ENCODE results near the gene MAEL.
"Not testable (repeated sequence)": the region's sequence is repeated elsewhere in the genome, so short reads cannot be mapped to it uniquely, and the experiment has no call there.

MAEL gene

DNA sequence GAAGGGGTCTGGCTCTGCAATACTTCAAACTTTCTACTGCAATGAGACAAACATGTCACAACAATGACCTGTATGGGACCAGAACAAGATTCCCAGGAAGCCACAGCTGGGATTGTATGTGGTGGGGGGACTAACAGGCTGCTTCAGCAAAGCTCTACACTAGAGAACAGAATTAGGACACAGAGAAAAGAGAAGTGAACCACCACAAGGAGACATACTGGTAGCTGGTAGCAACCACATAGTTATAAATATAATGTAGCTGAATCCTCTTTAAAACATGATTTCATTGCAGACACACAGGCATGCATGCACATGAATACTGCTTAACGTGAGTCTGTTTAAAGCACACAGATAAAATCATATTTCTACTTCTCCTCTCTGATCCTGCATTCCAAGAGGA is 10.3 kb upstream of the MAEL start:
- no peak for DNase-seq

DNA sequence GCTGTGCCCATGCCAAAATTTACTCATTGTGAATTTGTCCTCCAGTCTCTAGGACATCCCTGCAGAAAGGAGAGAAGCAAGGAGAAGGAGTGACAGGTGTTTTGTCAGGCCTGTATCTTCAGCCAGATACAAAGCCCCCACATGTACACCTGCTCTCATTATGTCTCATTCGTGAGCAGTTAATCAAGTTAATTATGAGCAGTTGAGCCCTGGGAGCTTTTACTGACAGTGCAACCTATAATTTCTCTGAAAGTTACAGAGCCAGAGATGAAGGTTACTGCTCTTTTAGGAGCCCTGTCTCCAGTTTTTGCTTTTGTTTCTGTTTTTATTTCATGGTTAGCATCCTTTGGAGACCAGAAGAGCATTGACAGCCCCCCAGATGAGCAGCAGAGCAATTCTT is 8.7 kb upstream of the MAEL start:
- no peak for DNase-seq

DNA sequence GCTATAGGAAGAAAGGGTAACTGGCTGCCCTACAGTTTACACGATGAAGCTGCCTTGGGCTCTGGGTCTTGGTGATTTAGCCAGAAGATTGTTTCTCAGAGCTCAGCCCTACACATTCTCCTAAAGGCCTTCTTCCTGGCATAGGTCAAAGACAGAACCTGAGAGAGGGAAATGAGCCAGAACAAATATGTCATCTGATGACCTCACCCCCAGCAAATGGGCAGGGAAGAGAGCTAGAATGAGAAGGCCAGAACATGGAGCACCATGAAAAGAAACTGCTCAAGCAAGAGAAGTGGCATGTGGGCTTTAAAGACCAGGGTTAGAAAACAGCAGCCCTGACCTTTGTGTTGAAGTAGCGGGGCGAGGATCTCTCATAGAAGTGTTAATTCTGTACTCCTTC is 8.3 kb upstream of the MAEL start:
- DNase-seq: no peak

DNA sequence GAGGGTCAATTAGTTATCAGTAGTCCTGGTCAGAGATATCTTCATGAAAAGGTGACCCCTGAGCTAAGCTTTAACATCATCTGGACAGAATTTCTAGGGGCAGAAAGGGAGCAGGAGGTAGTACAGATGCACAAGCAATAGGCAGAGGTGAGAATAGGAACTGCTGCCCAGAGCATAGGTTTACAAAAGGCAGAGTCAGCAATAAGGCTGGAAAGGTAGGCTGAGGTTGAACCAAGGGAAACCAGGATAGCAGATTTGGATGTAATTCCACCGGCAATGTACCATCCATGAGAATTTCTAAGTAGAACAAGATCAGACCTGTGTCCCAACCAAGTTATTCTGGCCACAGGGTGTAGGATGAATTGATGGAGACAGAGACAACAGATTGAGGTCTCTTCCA is 7.5 kb upstream of the MAEL start:
- no peak for DNase-seq

DNA sequence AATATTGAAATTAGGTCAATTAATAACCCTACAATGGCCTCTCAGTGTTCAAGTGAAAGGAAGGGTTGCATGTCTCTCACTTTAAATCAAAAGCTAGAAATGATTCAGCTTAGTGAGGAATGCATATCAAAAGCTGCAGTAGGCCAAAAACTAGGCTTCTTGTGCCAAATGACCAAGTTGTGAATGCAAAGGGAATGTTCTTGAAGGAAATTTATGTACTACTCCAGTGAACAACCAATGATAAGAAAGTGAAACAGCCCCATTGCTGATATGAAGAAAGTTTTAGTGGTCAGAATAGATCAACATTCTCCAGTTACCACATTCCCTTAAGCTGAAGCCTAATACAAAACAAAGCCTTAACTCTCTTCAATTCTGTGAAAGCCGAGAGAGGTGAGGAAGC is 10.0 kb downstream of the MAEL start:
- no peak for DNase-seq

DNA sequence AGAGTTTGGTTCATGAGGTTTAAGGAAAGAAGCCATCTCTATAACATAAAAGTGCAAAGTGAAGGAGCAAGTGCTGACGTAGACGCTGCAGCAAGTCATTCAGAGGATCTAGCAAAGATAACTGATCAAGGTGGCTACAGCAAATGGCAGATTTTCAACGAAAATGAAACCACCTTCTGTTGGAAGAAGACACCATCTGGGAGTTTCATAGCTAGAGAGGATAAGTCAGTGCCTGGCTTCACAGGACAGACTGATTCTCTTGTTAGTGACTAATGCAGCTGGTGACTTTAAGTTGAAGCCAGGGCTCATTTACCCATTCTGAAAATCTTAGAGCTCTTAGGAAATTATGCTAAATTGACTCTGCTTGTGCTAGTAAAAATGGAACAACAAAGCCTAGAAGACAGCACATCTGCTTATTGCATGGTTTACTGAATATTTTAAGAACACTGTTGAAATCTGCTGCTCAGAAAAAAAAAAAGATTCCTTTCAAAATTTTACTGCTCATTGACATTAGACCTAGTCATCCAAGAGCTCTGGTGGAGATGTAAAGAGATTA is 10.5 kb downstream of the MAEL start:
- no peak for DNase-seq

DNA sequence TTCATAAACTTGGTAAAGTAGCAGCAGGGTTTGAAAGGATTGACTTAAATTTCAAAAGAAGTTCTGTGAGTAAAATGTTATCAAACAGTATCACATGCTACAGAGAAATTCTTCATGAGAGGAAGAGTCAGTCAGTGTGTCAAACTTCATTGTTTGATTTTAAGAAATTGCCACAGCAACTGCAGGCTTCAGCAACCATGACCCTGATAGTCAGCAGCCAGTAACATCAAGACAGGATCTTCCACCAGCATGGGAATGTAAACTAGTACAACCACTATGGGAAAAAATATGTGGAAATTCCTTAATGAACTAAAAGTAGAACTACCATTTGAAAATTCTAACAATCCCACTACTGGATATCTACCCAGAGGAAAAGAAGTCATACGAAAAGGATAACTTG is 11.5 kb downstream of the MAEL start:
- no peak for DNase-seq

DNA sequence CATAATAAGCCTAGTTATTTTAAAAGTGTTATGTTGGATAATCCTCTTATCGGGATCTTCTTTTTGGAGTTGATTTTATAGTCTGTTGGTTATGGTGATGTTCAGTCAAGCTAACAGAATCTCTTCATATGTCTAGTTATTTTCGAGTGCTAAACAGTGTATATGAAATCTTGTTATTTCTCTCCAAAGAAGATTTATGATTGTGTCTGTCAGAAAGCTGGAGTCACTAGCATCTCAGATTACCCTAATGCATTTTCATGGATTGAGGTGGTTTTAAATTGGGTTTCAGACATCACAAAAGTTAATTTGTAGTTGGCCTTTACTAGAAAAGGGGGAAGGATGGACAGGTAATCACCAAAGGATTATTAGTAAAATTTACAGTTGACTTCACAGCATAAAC is 13.3 kb downstream of the MAEL start:
- DNase-seq: no peak

DNA sequence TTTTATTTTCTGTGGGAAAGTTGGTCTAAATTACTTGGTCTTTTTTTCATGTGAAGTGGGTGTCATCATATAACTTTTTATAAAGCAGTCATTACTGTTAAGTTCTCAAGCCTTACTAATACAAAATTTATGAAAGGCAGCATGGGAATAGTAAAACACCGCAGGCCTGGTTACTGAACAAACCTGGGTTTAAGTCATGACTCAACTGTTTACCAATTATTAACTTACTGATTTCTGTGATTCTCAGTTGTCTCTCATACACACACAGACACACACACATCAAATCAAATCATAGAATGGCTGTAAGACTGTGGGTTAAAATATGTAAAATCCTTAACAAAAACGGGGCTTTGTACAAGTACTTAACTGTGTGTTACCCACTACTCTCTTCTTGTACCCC is 14.6 kb downstream of the MAEL start:
- DNase-seq: no peak

DNA sequence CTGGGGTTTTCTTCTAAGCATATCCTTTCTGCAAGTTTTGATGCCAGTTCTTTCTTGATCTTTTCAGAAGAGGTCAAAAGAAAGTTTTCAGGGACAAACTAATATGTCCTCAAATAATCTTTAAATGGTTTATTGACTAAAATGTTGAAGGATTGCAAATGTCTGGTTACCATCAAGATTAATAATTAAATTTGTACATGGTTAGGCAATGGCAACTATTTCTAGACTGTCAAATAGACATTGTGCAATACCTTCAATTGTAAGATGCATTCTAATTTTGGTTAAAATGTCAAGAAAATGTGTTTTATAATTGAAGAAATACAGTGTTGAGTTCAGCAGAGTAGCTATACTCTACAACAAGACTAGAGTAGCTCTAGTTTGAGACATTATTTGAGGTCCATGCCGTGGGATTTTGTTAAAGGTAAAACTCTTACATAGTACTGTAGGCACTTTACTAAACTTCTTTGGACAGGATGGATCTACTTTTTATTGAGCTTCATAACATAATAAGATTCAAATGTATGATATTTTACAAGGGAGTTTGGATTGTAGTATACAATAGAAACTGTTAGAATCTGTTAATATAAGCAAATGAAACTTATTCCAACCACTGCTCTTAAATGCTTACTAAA is 22.6 kb downstream of the MAEL start:
- no peak for DNase-seq

DNA sequence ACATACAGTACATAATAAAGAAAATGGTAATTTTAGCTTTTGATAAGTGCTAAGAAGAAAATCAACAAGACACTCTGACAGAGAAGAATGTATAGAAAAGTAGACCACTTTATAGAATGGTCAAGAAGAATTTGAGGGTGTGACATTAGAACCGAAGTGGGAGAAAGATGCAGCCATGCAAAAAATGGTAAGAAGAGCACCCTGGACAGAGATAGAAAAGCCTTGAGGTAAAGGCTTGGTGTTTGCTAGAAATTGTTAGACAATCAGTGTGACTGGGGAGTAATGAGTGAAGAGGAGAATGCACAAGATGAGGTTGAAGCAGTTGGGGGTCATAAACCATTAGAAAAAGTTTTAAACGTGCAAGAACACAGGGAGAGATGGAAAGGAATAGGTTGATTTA is 23.5 kb downstream of the MAEL start:
- no peak for DNase-seq

DNA sequence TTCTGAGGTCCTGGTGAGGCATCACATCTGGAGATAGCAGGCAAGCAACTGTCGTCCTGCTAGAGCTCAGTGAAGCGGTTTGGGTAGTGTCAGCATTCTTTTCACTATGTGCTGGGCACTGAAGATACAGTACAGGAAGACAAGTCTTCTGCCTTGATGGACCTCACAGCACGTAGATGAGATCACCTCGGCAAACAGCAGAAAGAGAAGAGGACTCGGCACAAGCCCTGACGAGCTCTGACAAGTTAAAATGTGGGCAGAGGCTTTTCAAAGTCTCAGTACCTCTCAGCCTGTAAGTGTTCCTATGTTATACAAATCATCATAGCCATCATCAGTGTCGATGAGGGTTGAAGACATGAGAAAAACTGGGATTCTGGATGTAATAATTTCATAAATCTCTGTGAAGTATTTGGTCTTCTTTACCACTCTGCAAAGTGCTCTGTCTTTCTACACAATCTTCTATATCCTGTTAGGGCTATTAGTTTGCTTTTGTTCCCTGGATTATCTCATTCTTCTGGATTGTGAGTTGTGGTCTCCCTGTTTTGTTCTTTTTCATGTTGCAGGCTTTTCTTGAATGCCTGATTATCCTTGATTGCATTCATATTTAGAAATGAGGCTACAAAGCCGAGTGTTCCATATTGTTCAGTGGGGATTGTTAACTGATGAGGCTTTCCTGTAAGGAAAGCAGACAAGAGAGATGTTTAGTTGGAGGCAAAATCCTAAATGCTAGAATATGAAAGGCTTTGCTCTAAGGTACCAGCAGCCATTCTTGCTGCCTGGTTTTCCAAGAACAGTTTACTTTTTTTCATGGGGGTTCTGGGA is 24.2 kb downstream of the MAEL start:
- no peak for DNase-seq

DNA sequence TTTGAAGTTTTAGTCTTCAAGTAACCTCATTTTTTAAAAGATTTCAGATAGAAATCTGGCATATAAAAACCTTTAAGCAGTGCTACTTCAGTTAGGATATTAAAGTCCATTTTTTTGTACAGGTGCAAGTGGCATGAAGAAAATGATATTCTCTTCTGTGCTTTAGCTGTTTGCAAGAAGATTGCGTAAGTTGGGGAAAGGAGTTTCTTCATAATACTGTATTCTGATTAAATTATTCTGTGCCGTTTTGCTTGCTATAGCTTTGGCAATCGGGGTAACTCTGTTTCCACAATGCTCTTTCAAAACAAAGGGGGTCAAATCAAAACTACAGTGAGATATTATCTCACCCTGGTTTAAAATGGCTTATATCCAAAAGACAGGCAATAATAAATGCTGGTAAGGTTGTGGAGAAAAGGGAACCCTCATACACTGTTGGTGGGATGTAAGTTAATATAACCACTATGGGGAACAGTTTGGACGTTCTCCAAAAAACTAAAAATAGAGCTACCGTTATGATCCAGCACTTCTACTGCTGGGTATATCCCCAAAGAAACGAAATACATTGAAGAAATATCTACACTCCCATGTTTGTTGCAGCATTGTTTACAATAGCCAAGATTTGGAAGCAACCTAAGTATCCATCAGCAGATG is 27.1 kb downstream of the MAEL start:
- no peak for DNase-seq

DNA sequence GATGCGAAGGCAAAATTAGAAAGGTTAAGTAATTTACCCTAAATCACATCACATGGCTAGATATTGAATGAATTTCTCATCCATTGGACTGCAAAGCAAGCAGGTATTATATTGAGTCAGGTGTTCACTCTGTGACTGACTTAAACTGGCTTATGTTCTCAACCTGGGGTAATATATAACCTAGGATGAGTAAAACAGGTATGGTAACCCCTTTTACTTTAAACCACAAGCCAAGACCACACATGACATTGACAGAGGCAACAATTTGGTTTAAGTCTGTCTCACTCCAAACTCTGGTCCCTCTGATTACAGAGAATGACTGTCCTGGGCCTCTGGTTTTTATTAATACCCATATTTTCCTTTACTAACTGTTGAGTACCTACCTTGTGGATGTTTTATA is 33.3 kb downstream of the MAEL start:
- no peak for DNase-seq

DNA sequence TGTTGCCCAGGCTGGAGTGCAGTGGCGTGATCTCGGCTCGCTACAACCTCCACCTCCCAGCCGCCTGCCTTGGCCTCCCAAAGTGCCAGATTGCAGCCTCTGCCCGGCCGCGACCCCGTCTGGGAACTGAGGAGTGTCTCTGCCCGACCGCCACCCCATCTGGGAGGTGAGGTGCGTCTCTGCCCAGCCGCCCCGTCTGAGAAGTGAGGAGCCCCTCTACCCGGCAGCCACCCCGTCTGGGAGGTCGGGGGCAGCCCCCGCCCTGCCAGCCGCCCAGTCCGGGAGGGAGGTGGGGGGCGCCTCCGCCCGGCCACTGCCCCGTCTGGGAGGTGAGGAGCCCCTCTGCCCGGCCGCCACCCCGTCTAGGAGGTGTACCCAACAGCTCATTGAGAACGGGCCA is 40.5 kb downstream of the MAEL start:
- not testable (repeated sequence) for DNase-seq

DNA sequence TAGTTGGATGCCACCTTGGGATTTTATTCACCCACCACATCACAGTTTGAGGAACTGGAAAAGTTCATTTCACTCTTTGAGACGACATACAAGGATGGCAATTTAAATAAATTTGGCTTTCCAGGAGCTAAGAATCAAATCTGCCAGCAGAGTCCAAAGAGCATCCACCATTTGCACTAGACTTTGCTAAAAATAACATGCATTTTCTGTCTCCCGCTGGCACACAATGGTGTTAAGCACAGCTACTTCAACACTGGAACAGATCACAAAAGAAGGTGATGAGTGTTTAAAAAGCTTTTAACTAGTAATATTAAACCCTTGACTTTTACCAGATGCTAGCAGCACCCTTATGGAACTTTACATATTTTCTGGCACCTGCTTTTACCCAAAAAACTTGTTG is 44.6 kb downstream of the MAEL start:
- no peak for DNase-seq

DNA sequence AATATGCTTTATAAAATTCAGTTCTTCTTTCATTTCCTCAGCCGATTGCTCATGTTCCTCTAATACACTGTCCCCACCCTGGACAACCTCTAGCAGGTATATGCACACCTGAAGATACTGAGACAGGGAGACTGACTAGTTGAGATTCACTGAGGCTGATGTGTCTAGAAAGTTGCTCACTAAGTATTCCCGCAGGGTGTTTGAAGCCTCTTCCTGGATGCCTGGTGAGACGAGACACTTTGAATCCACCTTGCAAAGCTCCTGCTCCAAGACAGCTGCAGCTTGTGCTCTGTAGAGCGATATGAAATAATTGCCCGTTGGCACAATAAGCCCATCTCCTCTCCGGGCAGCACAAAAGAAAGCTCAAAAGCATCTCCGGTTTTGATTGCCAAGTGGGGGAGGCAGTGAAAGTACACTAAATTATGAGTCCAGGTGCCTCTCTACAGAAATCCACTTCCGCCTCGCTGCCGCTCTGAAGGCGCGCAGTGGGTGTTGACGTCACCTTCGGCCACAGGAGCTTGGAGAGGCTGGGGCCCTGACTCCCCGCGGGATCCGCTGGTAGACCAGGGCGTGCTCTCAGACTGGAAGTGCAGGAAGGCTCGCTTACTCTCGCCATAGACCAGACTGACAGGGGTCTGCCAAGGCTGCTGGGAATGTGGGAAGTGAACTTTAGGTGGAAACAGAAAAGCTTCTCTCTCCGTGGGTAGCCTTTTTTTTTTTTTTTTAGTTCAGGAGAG is 54.8 kb downstream of the MAEL start:
- DNase-seq: peak in 3 of 4 experiments; percentile 24 to 37 (median 33)

DNA sequence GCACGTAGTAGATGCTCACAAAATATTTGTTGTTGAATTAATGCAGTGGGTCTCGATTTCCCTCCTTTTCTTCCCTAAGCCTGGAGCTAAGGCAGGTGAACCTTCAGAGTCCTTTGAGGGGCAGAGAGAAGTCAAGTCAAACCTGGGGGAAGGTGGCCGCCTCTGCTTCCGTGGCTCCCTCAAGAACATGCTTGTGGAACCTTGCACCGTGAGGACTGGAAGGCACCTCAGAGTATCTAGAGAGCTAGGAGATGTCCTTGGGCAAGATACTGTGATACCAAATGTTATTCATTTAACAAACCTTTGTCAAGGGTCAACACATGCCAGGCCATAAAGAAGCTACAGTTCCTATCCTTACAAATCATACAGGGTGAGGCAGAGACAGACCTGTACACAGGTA is 62.8 kb downstream of the MAEL start:
- DNase-seq: no peak

DNA sequence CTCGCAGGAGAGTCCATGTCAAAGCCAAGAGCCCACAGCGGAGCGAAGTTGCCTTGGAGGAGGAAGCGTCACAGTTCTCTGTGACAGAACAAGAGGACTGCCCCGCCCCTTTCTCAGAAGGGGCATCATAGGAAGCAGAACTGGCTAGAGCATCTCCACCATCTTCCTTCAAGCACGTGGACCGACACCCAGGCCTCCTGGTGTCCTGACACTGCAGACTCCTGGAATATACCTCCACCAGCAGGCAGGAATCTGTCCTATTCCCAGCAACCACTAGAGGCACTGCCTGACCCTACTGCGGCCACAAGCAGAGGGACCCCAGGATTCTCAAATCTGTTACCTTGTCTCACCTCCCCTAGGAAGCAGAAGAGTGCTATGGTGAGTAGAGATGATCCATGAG is 63.3 kb downstream of the MAEL start:
- no peak for DNase-seq

DNA sequence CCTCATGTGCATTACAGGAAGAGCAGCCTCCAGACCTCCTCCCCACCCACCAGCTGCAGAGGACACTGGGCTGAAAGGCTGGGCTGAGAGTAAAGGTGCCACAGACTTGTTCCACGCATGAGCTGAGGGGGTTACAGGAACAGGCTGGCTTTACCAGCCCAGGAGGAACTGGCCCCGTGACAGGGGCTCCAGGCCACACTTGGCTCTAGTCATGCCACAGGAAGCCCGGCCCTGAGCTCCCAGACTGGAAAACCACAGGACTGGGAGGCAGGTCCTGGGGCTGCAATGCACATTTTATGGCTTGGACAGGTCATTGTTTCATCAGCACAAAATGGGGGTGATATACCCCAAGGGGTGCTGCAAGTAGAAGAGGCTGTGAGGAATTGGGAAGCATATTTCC is 65.5 kb downstream of the MAEL start:
- DNase-seq: no peak

DNA sequence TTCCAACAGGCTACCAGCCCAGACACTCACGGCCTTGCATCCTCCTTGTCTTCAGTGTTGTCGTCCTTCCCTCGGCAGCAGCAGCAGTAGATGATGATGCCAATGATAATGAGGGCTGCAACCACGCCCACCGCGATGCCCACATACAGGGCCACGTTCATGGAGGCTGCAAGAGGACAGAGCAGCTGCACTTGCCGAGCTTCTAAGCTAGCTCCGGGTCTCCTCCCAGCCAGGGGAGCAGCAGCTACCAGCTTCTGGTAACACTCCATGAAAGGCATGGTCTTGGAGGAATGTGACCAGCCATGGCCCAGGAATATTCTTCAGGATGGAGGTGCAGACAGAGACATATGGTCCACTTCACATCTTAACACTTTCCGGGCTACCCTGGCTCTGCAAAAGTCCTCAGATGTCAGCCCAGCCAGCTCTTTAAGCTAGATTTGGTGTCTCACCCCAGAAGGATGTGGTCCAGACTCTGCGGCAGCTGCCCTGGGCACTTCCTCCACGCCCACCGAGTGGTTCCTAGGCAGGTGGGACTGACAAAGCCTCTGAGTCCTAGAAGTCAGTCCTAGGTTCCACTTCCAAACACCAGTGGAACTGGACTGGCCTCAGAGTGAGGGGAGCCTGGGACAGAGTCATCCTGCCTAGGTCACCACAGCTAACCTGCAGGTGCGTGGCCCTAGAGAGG is 66.0 kb downstream of the MAEL start:
- DNase-seq: no peak

DNA sequence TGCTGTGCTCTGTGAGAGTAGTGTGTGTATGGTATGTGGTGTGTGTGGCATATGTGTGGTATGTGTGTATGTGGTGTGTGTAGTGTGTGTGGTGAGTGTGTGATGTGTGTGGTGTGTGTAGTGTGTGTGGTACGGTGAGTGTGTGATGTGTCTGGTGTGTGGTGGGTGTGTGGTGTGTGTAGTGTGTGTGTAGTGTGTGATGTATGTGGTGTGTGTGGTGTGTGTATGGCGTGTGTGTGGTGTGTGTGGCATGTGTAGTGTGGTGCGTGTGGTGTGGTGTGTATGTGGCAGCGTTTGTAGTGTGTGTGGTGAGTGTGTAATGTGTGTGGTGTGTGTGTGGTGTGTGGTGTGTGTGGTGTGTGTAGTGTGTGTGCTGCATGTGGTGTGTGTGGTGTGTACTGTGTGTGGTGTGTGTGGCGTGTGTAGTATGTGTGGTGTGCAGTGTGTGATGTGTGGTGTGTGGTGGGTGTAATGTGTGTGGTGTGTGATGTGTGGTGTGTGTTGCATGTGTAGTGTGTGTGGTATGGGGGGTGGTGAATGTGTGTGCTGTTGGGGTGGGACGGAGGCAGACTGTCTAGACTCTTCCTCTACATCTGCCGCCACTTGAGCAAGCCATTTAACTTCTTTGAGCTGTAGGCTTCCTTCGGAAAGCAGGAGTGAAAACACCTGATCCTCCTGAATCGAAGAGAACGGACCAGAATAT is 67.6 kb downstream of the MAEL start:
- DNase-seq: no peak

Measured in activated CD4-positive, CD25-positive, alpha-beta regulatory T cell (primary cell).